SIG-M5 (cell line): Measurements from ENCODE around the gene SLC7A7.
"Not testable (repeated sequence)": the region's sequence is repeated elsewhere in the genome, so short reads cannot be mapped to it uniquely, and the experiment has no call there.

Experiments
- DNase-seq: peaks from one replicate; lab custom pipeline; 2025; lab: John Stamatoyannopoulos, UW

SLC7A7 gene

GRCh38 chr14:22843123-22843925, 28.1 kb upstream of the SLC7A7 start:
- no peak for DNase-seq

- DNase-seq: no peak
These were observed 27.2 kb upstream of the SLC7A7 start for GRCh38 chr14:22842211-22843122.

GRCh38 chr14:22841769-22842168, 26.5 kb upstream of the SLC7A7 start:
- no peak for DNase-seq

GRCh38 chr14:22841311-22841710, 26.1 kb upstream of the SLC7A7 start:
- DNase-seq: no peak

- no peak for DNase-seq
These were observed 24.0 kb upstream of the SLC7A7 start for GRCh38 chr14:22839159-22839779.

GRCh38 chr14:22838631-22839041, 23.4 kb upstream of the SLC7A7 start:
- no peak for DNase-seq

GRCh38 chr14:22837750-22838538, 22.7 kb upstream of the SLC7A7 start:
- no peak for DNase-seq

GRCh38 chr14:22837114-22837749, 22.0 kb upstream of the SLC7A7 start:
- no peak for DNase-seq

- DNase-seq: no peak
These were observed 21.3 kb upstream of the SLC7A7 start, which contains the start of gene MMP14 for GRCh38 chr14:22836301-22837113. MMP14 (plus strand) TSS chr14:22836585; CDS start chr14:22836818, 233 bp downstream.

- no peak for DNase-seq
These were observed 20.3 kb upstream of the SLC7A7 start for GRCh38 chr14:22835505-22835904.

- no peak for DNase-seq
These were observed 15.3 kb upstream of the SLC7A7 start for GRCh38 chr14:22830443-22831010.

- no peak for DNase-seq
These were observed 14.6 kb upstream of the SLC7A7 start, which contains the start of gene MRPL52 for GRCh38 chr14:22829661-22830442. MRPL52 (plus strand) TSS chr14:22829887; CDS start chr14:22829913, 26 bp downstream.

GRCh38 chr14:22829076-22829660, 13.9 kb upstream of the SLC7A7 start:
- DNase-seq: not testable (repeated sequence)

GRCh38 chr14:22824711-22825359, 9.6 kb upstream of the SLC7A7 start:
- DNase-seq: no peak

GRCh38 chr14:22822571-22823098, 7.4 kb upstream of the SLC7A7 start:
- DNase-seq: no peak

GRCh38 chr14:22822016-22822570, 6.9 kb upstream of the SLC7A7 start:
- DNase-seq: no peak
